CD4-positive, alpha-beta T cell (primary cell): ENCODE measurements around the gene TTYH2. TPM values are rescaled to one million over a fixed set of nuclear protein-coding genes. Genes with fewer than 3 reads are reported as not detected.
A peak's percentile ranks its signal among the peaks of the same experiment; 100 is the strongest.

Experiments
- ATAC-seq: fragments of 200-7000 bp; cut with Tn5 transposase; one replicate; pipeline ENCODE4 v1.10.0; 2022; ENCODE audit warnings: mild to moderate bottlenecking; ENCODE audit not compliant: poor library complexity
- CTCF ChIA-PET: fragments of 350-600 bp; sonication (Branson Sonifier 250); formaldehyde crosslinking; loops from one replicate; lab custom pipeline; 2021; ENCODE audit warnings: antibody characterized with exemption, inconsistent platforms; lab: Charles Lee
- POLR2A ChIA-PET: fragments of 350-600 bp; sonication (Branson Sonifier 250); formaldehyde crosslinking; loops from one replicate; lab custom pipeline; 2021; ENCODE audit warnings: antibody characterized with exemption, inconsistent platforms; lab: Charles Lee
- DNase-seq, 14 experiments: peaks; one replicate each; pipeline ENCODE4 v3.0.0-alpha.2; 2013 to 2020; ENCODE audit warnings: mixed read lengths in 2 of 14
- H3K27ac ChIP-seq, 2 donors: one replicate each; pipeline versions ENCODE4 v1.5.1 to v1.7.0; 2013; ENCODE audit warnings: low read length in 2 of 2, low read depth in 1 of 2, mild to moderate bottlenecking in 1 of 2
- H3K27me3 ChIP-seq, 2 experiments: 1 replicate in 1 of 2; 2 replicates in 1 of 2; pipeline versions ENCODE4 v1.6.1 to v1.7.0; 2013; ENCODE audit warnings: low read length in 2 of 2, control low read depth in 1 of 2, mild to moderate bottlenecking in 1 of 2, moderate library complexity in 1 of 2; ENCODE audit not compliant: insufficient read depth in 2 of 2, control insufficient read depth in 1 of 2
- H3K36me3 ChIP-seq: one replicate; pipeline ENCODE4 v1.6.1; 2013; ENCODE audit warnings: low read length, control low read depth; ENCODE audit not compliant: insufficient read depth
- H3K4me1 ChIP-seq: one replicate; pipeline ENCODE4 v1.6.1; 2013; ENCODE audit warnings: low read length, control low read depth; ENCODE audit not compliant: insufficient read depth
- H3K4me3 ChIP-seq: one replicate; pipeline ENCODE4 v1.5.1; 2013; ENCODE audit warnings: mild to moderate bottlenecking, low read length, moderate library complexity
- H3K9me3 ChIP-seq, 2 experiments: 1 replicate in 1 of 2; 2 replicates in 1 of 2; pipeline versions ENCODE4 v1.6.1 to v1.7.0; 2013; ENCODE audit warnings: low read length in 2 of 2, mild to moderate bottlenecking in 2 of 2, control low read depth in 1 of 2, moderate library complexity in 1 of 2; ENCODE audit not compliant: control insufficient read depth in 1 of 2, insufficient read depth in 1 of 2
- H3K27ac Mint-ChIP-seq: one replicate; pipeline ENCODE4 v1.8.0; 2020; ENCODE audit warnings: mixed read lengths
- H3K27me3 Mint-ChIP-seq: one replicate; pipeline ENCODE4 v1.8.0; 2021; ENCODE audit warnings: mixed read lengths
- H3K36me3 Mint-ChIP-seq: one replicate; pipeline ENCODE4 v1.8.0; 2021; ENCODE audit warnings: low read depth, mixed read lengths
- H3K4me1 Mint-ChIP-seq: one replicate; pipeline ENCODE4 v1.8.0; 2021; ENCODE audit warnings: low read depth, mixed read lengths
- H3K4me3 Mint-ChIP-seq: one replicate; pipeline ENCODE4 v1.8.0; 2020; ENCODE audit warnings: mild to moderate bottlenecking, mixed read lengths
- H3K9me3 Mint-ChIP-seq: one replicate; pipeline ENCODE4 v1.8.0; 2020; ENCODE audit warnings: mixed read lengths
- CTCF ChIP-seq: fragments of 200-600 bp; IDR thresholded peaks from one replicate; pipeline ENCODE4 v1.8.0; 2022; ENCODE audit warnings: antibody characterized with exemption, mild to moderate bottlenecking
- intact Hi-C, 2 experiments: fragments of 100-400 bp; cut with DNase I in 1 of 2; cut with micrococcal nuclease in 1 of 2; formaldehyde crosslinking; loops; one replicate each; pipeline versions ENCODE4 v1.15.1 to v1.9.0; 2023 to 2025; cut with DNase I, micrococcal nuclease
- total RNA-seq, 174 experiments: library from RNA in 2 of 174; stranded (reverse) in 2 of 174; gene quantifications; one replicate each; pipeline ENCODE4 v1.2.3 and lab custom pipeline; 2021 to 2026

Gene TTYH2
- total RNA-seq, 2 experiments from 2014 or later: 4.4 to 5.4 TPM

GRCh38 chr17:74239172-74239571, 25.8 kb downstream of the TTYH2 start:
- no peaks in the 10 kb centered on the region for H3K9me3 Mint-ChIP-seq
- ChIA-PET POLR2A (no interaction called here), CTCF (no interaction called here)
- peak in 2 of 14 experiments; percentile 56 to 68 for DNase-seq
- H3K36me3 Mint-ChIP-seq: no peaks in the 10 kb centered on the region
- ATAC-seq: no peak
- no peaks in the 10 kb centered on the region for H3K4me1 Mint-ChIP-seq
- Histone ChIP-seq H3K27ac (no peak overlapping the region), H3K9me3 (no peaks in the 10 kb centered on the region), H3K27me3 (no peaks in the 10 kb centered on the region), H3K36me3 (peaks cover 21% of the 10 kb centered on the region), H3K4me3 (no peak overlapping the region), H3K4me1 (no peaks in the 10 kb centered on the region)
- intact Hi-C loops: no loop called here
- H3K27me3 Mint-ChIP-seq: no peaks in the 10 kb centered on the region
- no peak for TF ChIP-seq CTCF
- H3K4me3 Mint-ChIP-seq: no peak overlapping the region
- H3K27ac Mint-ChIP-seq: no peak overlapping the region

GRCh38 chr17:74240618-74241205, 27.3 kb downstream of the TTYH2 start:
- H3K27ac Mint-ChIP-seq: no peak overlapping the region

GRCh38 chr17:74241431-74241830, 28.1 kb downstream of the TTYH2 start:
- ChIA-PET CTCF (no interaction called here), POLR2A (no interaction called here)
- intact Hi-C loops: no loop called here
- Histone ChIP-seq H3K9me3 (no peaks in the 10 kb centered on the region), H3K27ac (no peak overlapping the region), H3K27me3 (no peaks in the 10 kb centered on the region), H3K4me1 (no peaks in the 10 kb centered on the region), H3K4me3 (no peak overlapping the region), H3K36me3 (peaks cover 23% of the 10 kb centered on the region)
- H3K4me3 Mint-ChIP-seq: no peak overlapping the region
- H3K4me1 Mint-ChIP-seq: no peaks in the 10 kb centered on the region
- H3K9me3 Mint-ChIP-seq: no peaks in the 10 kb centered on the region
- no peak for DNase-seq
- TF ChIP-seq CTCF: no peak
- no peak for ATAC-seq
- no peak overlapping the region for H3K27ac Mint-ChIP-seq
- no peaks in the 10 kb centered on the region for H3K36me3 Mint-ChIP-seq
- no peaks in the 10 kb centered on the region for H3K27me3 Mint-ChIP-seq

More at GRCh38 chr17:74240618-74241205, 27.3 kb downstream of the TTYH2 start:
- H3K9me3 Mint-ChIP-seq: no peaks in the 10 kb centered on the region
- no peaks in the 10 kb centered on the region for H3K36me3 Mint-ChIP-seq
- Histone ChIP-seq H3K27me3 (no peaks in the 10 kb centered on the region), H3K27ac (no peak overlapping the region), H3K9me3 (no peaks in the 10 kb centered on the region), H3K36me3 (peaks cover 23% of the 10 kb centered on the region), H3K4me1 (no peaks in the 10 kb centered on the region), H3K4me3 (no peak overlapping the region)
- no peaks in the 10 kb centered on the region for H3K27me3 Mint-ChIP-seq
- ChIA-PET POLR2A (no interaction called here), CTCF (no interaction called here)
- DNase-seq: no peak
- no peaks in the 10 kb centered on the region for H3K4me1 Mint-ChIP-seq
- no peak for TF ChIP-seq CTCF
- no peak for ATAC-seq
- intact Hi-C loops: no loop called here
- no peak overlapping the region for H3K4me3 Mint-ChIP-seq
